ENCODE data around the gene GDF7.

The GDF7 gene

DNA sequence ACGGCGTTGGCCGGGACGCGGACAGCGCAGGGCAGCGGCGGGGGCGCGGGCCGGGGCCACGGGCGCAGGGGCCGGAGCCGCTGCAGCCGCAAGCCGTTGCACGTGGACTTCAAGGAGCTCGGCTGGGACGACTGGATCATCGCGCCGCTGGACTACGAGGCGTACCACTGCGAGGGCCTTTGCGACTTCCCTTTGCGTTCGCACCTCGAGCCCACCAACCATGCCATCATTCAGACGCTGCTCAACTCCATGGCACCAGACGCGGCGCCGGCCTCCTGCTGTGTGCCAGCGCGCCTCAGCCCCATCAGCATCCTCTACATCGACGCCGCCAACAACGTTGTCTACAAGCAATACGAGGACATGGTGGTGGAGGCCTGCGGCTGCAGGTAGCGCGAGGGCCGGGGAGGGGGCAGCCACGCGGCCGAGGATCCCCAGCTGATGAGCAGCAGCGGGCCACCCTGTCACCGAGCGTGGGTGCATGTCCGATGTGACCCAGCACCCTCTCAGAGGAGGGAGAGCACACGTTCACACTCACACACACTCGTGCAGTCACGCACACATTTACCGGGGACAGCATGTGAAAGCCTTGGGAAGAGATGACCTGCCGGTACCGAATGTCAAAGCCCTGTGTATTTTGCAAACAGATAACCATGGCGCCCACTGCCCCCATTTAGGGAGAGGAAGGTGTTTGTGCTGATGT is 4.2 kb downstream of the GDF7 start:
- TF ChIP-seq, protein P1, sequence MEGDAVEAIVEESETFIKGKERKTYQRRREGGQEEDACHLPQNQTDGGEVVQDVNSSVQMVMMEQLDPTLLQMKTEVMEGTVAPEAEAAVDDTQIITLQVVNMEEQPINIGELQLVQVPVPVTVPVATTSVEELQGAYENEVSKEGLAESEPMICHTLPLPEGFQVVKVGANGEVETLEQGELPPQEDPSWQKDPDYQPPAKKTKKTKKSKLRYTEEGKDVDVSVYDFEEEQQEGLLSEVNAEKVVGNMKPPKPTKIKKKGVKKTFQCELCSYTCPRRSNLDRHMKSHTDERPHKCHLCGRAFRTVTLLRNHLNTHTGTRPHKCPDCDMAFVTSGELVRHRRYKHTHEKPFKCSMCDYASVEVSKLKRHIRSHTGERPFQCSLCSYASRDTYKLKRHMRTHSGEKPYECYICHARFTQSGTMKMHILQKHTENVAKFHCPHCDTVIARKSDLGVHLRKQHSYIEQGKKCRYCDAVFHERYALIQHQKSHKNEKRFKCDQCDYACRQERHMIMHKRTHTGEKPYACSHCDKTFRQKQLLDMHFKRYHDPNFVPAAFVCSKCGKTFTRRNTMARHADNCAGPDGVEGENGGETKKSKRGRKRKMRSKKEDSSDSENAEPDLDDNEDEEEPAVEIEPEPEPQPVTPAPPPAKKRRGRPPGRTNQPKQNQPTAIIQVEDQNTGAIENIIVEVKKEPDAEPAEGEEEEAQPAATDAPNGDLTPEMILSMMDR (IDR thresholded peaks at IDR 0.05): no peak

DNA sequence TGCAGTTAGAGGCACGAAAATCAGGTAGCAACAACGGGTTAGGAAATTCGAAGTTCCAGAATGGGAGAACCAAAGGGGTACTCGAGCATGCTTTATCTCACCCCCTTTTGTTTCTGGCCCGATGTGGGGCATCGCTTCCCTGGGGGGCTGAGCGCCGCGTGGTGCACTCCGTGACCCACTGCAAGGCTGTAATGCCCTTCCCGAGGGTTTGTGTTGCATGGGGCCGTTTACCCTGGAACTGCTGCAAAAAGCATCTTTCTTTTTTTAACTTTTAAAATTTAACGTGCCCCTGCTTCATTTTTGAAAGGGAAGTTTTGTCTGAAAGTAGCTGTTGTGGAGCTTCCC is 4.8 kb downstream of the GDF7 start:
- TF ChIP-seq, protein P1 (IDR thresholded peaks at IDR 0.05): no peak

DNA sequence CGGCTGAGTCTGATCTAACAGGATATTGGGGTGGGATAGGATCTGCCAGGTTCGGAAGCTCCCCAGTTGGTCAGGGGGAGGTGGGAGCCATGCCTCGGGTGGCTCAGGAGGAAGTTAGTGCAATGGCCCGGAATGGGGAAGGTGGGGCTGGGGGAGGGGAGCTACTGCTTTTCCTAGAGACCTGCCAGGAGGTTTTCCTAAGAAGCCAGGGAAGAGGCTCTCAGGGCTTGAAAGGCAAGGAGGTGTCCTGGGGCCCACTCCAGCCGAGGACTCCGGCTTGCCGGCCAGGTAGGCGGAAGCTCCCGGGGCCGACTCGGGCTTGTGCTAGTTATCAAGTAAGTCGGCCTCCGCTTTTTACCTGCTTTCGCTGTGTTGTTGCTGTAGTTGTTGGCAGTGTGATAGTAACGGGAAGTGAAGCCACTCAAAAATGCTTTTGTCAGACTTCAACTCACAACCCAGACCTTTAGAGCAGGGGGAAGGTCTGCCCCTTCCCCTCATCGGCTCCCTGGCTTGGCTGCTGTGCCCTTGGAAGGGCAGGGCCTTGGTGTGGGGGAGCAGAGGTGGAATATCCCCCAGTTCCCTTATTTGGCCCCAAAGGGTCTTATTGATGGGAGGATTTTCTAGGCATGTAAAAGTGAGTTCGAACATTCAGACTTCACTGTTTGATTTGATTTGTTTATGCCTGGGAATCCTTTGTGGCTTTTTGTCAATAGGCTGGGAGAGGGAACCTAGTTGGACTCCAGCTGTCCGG is 5.4 kb downstream of the GDF7 start:
- TF ChIP-seq, protein P1 (IDR thresholded peaks at IDR 0.05): no peak

DNA sequence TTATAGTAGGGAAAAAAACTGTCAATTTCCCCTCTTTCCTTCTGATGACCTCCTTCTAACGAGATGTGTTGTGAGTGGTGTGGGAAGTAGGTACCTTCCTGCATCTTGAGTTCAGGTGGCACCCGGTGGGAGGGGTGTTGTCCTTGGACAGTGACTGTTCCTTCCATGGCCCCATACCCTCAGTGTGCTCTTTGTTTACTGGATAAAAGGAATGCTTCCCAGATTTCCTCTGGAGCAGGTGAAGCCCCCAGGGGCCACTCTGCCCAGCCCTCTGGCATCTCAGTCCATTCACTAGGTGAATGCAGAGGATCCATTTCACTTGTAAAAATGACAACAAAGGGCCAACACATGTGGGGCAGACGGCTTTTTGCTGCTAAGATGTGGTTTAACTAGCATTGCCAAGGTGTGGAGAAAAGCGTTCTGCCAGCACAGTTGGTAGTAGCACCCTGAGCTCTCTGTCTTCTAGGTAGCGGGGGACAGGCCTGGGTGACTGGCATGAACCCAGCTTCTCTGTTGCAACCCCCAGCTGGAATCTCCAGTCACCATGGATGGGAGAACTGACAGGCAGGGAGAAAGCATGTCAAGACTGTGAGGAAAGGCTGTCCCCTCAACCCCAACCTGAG is 6.9 kb downstream of the GDF7 start:
- TF ChIP-seq, protein P1 (IDR thresholded peaks at IDR 0.05): no peak

DNA sequence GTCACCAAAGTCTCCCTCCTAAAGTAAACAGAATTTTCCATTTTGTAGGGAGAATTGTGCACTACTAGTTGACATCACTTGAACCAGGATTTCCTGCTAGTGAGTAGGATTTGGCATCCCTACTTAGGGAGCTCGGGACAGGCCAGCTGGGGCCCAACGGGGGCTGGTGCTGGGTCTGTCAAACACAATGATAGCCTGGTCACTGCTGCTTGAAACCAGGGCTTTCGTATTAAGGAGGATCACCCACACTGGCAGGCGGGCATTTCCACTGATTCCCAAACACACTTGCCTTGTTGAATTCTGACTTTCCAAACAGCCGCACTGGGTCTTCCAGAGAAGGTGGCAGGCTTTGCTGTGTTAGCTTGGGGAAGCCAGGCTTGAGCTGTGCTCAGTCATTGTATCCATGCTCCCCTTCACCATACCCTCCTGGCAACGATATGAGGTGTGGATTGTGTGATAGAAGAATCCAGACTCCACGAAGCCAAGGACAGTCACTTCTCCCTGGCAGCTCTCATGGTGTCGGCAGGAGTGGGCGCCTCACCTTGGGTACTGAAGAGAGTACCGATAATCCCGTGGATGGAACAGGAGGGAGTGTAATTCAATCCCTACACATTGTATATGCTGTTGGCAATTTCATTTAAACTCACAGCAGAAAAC is 7.5 kb downstream of the GDF7 start:
- TF ChIP-seq, protein P1 (IDR thresholded peaks at IDR 0.05): no peak

DNA sequence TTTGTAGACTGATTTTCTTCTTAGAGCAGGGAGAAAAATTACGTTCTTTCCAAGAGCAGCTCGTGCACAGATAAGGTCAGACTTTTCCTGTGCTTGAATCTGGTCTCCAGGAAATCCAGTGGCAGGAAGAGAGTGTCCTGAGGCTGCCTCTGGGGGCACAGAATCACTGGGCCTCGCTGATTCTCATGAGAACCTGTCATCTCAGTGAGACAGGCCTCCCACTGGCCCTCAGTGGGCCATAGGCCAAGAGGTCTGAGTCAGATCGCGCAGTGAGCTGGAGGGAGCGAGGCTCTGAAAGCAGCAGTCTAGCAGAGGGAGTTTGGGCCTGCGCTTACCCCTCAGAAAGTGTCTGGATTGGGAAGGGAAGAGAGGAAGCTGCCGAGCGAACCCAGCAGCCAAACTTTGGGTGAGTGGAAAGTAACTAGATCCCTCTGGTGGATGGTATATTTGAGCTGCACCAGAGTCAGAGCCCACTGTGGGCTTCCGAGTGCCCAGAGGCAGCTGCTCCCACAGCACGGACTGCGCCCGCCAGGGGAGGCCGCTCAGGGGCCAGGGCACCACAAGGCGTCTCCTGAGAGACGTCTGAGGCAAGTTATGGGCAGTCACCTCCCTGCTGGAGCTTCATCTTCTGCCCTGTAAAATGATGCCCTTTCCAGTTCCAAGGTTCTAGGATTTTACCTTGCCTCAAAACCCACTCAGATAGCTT is 8.2 kb downstream of the GDF7 start:
- TF ChIP-seq, protein P1 (IDR thresholded peaks at IDR 0.05): no peak

Measured in LNCAP (cell line).